Kidney glomerular epithelial cell (primary cell): Measurements from ENCODE around the gene MYCL.
A peak's percentile ranks its signal among the peaks of the same experiment; 100 is the strongest.
"Not testable (repeated sequence)": the region's sequence is repeated elsewhere in the genome, so short reads cannot be mapped to it uniquely, and the experiment has no call there.

ENCODE experiments used
- DNase-seq: peaks from one replicate; lab custom pipeline; 2025; lab: John Stamatoyannopoulos, UW

Gene MYCL

GRCh38 chr1:39917825-39918224 is 16.1 kb upstream of the MYCL start:
- no peak for DNase-seq

GRCh38 chr1:39915499-39916129 is 13.9 kb upstream of the MYCL start:
- no peak for DNase-seq

- not testable (repeated sequence) for DNase-seq
Observed at GRCh38 chr1:39913136-39913535, 11.4 kb upstream of the MYCL start.

- DNase-seq: no peak
Observed at GRCh38 chr1:39910263-39910662, 8.5 kb upstream of the MYCL start.

- no peak for DNase-seq
Observed at GRCh38 chr1:39908534-39908933, 6.8 kb upstream of the MYCL start.

- DNase-seq: no peak
Observed at GRCh38 chr1:39907528-39908453, 6.1 kb upstream of the MYCL start.

- DNase-seq: no peak
Observed at GRCh38 chr1:39905172-39905571, 3.5 kb upstream of the MYCL start.

- DNase-seq: no peak
Observed at GRCh38 chr1:39902460-39902807, 717 bp upstream of the MYCL start.

GRCh38 chr1:39901464-39901713 is 328 bp downstream of the MYCL start:
- DNase-seq: no peak

GRCh38 chr1:39900662-39901463 is 854 bp downstream of the MYCL start:
- DNase-seq: no peak

- no peak for DNase-seq
Observed at GRCh38 chr1:39899611-39900538, 1.8 kb downstream of the MYCL start.

- no peak for DNase-seq
Observed at GRCh38 chr1:39898648-39899603, 2.8 kb downstream of the MYCL start.

GRCh38 chr1:39898191-39898590 is 3.5 kb downstream of the MYCL start:
- DNase-seq: no peak

- no peak for DNase-seq
Observed at GRCh38 chr1:39896909-39897685, 4.6 kb downstream of the MYCL start.

GRCh38 chr1:39895731-39896480 is 5.8 kb downstream of the MYCL start:
- DNase-seq: no peak

GRCh38 chr1:39894884-39895495 is 6.7 kb downstream of the MYCL start:
- no peak for DNase-seq

- peak; percentile 79 for DNase-seq
Observed at GRCh38 chr1:39892601-39893595, 8.8 kb downstream of the MYCL start.
